ENCODE results near the gene SCCPDH.

The SCCPDH gene

GRCh38 chr1:246698466-246699094 lies 25.6 kb upstream of the SCCPDH start:
- Histone ChIP-seq H3K4me1 (ENCODE audit: control insufficient read depth, insufficient read depth, low read length) (no peaks in the 10 kb centered on the region), H3K9me3 (ENCODE audit: control insufficient read depth, insufficient read depth, low read depth, low read length) (no peaks in the 10 kb centered on the region), H3K36me3 (ENCODE audit: control insufficient read depth in 2 of 2, insufficient read depth in 1 of 2, low read length in 2 of 2) (no peaks in the 10 kb centered on the region), H3K27ac (ENCODE audit: extremely low read depth, low read depth, low read length) (no peak overlapping the region), H3K4me3 (ENCODE audit: low read depth, low read length) (no peak overlapping the region)
- CTCF ChIA-PET = interaction anchor here (0.7 kb wide), 1 partner anchor 165 kb away, joined by 3 read pairs; no protein-coding TSS in a partner anchor
- POLR2A ChIA-PET = no interaction called here
- TF ChIP-seq ZNF580 (tag by site-specific recombination; IDR thresholded peaks at IDR 0.05) (no peak), ZNF560 (tag by site-specific recombination; IDR thresholded peaks at IDR 0.05; ENCODE audit: borderline replicate concordance) (no peak), ZNF341 (tag by site-specific recombination; IDR thresholded peaks at IDR 0.05; ENCODE audit: low read depth) (no peak), ZNF280D (tag by site-specific recombination; IDR thresholded peaks at IDR 0.05) (no peak), ZNF639 (tag by site-specific recombination; IDR thresholded peaks at IDR 0.05) (no peak), ZNF350 (tag by site-specific recombination; IDR thresholded peaks at IDR 0.05) (no peak), KLF16 (tag by site-specific recombination; IDR thresholded peaks at IDR 0.05) (no peak)

- peak; percentile 83 for TF ChIP-seq TCF7L2 (IDR thresholded peaks at IDR 0.05; ENCODE audit: borderline replicate concordance, low read depth, low read length)
- peak; percentile 72 for TF ChIP-seq ZNF654 (tag by site-specific recombination; IDR thresholded peaks at IDR 0.05; ENCODE audit: low read depth)
- TF ChIP-seq ZNF335 (tag by site-specific recombination; conservative IDR thresholded peaks at IDR 0.05) = peak; percentile 16; the same call in 1 of the 2 replicates
- TF ChIP-seq CTCF (tag by site-specific recombination; IDR thresholded peaks at IDR 0.05) = peak; percentile 49; the same call in 1 of the 2 replicates
- no peak for TF ChIP-seq SCRT2 (tag by site-specific recombination; IDR thresholded peaks at IDR 0.05)
- no peak for TF ChIP-seq ZNF24 (tag by site-specific recombination; IDR thresholded peaks at IDR 0.05)
- TF ChIP-seq ZNF248 (tag by site-specific recombination; IDR thresholded peaks at IDR 0.05) = no peak
- no peak for TF ChIP-seq ZNF768 (tag by site-specific recombination; IDR thresholded peaks at IDR 0.05)
- TF ChIP-seq PRDM10 (tag by site-specific recombination; IDR thresholded peaks at IDR 0.05) = 0 out of 2 replicates have a peak, but pooled peaks have one; percentile 15
- Histone ChIP-seq H3K36me3 (ENCODE audit: control insufficient read depth in 2 of 2, insufficient read depth in 1 of 2, low read length in 2 of 2) (no peaks in the 10 kb centered on the region), H3K4me3 (ENCODE audit: low read depth, low read length) (no peak overlapping the region), H3K4me1 (ENCODE audit: control insufficient read depth, insufficient read depth, low read length) (no peaks in the 10 kb centered on the region), H3K27ac (ENCODE audit: extremely low read depth, low read depth, low read length) (no peak overlapping the region), H3K9me3 (ENCODE audit: control insufficient read depth, insufficient read depth, low read depth, low read length) (no peaks in the 10 kb centered on the region)
- CTCF ChIA-PET = interaction anchor here (0.7 kb wide), 1 partner anchor 60 kb away, joined by 3 read pairs; no protein-coding TSS in a partner anchor
- POLR2A ChIA-PET = no interaction called here
Measured at GRCh38 chr1:246699095-246699735, 25.0 kb upstream of the SCCPDH start.

All from HEK293 (cell line).